ENCODE results near the gene TSPOAP1. TPM values are rescaled to one million over a fixed set of nuclear protein-coding genes. Genes with fewer than 3 reads are reported as not detected.
"Not testable (repeated sequence)": the region's sequence is repeated elsewhere in the genome, so short reads cannot be mapped to it uniquely, and the experiment has no call there.

Gene TSPOAP1
- total RNA-seq, 1 donor from 2014 or later, result 101 TPM

- peaks cover 4% of the 10 kb centered on the region for H3K27me3 Mint-ChIP-seq
- H3K4me3 Mint-ChIP-seq (ENCODE audit: low read depth), result no peak overlapping the region
- TF ChIP-seq CTCF (IDR thresholded peaks at IDR 0.05; ENCODE audit: unreplicated experiment), result no peak
- no peaks in the 10 kb centered on the region for H3K9me3 Mint-ChIP-seq (ENCODE audit: low read depth)
- H3K36me3 Mint-ChIP-seq (ENCODE audit: insufficient read depth), result peaks cover 11% of the 10 kb centered on the region
- H3K4me1 Mint-ChIP-seq (ENCODE audit: low read depth), result no peaks in the 10 kb centered on the region
- H3K27ac Mint-ChIP-seq, result no peak overlapping the region
- DNase-seq (ENCODE audit: low spot score, unreplicated experiment), result no peak
Measured at GRCh38 chr17:58341861-58342475, 13.4 kb upstream of the TSPOAP1 start.

GRCh38 chr17:58341136-58341860 is 12.7 kb upstream of the TSPOAP1 start:
- H3K9me3 Mint-ChIP-seq (ENCODE audit: low read depth); H3K4me3 Mint-ChIP-seq (ENCODE audit: low read depth); DNase-seq (ENCODE audit: low spot score, unreplicated experiment); H3K27ac Mint-ChIP-seq; H3K4me1 Mint-ChIP-seq (ENCODE audit: low read depth); H3K27me3 Mint-ChIP-seq: not testable (repeated sequence)
- peaks cover 10% of the 10 kb centered on the region for H3K36me3 Mint-ChIP-seq (ENCODE audit: insufficient read depth)

- no peaks in the 10 kb centered on the region for H3K9me3 Mint-ChIP-seq (ENCODE audit: low read depth)
- no peak for DNase-seq (ENCODE audit: low spot score, unreplicated experiment)
- H3K4me3 Mint-ChIP-seq (ENCODE audit: low read depth), result no peak overlapping the region
- H3K36me3 Mint-ChIP-seq (ENCODE audit: insufficient read depth), result peaks cover 8% of the 10 kb centered on the region
- peaks cover 15% of the 10 kb centered on the region for H3K27me3 Mint-ChIP-seq
- H3K4me1 Mint-ChIP-seq (ENCODE audit: low read depth), result no peaks in the 10 kb centered on the region
- no peak for TF ChIP-seq CTCF (IDR thresholded peaks at IDR 0.05; ENCODE audit: unreplicated experiment)
- no peak overlapping the region for H3K27ac Mint-ChIP-seq
Measured at GRCh38 chr17:58340405-58340876, 11.8 kb upstream of the TSPOAP1 start.

- Mint-ChIP-seq H3K4me3 (ENCODE audit: low read depth) (no peak overlapping the region), H3K36me3 (ENCODE audit: insufficient read depth) (peaks cover 3% of the 10 kb centered on the region), H3K27ac (no peak overlapping the region), H3K9me3 (ENCODE audit: low read depth) (no peaks in the 10 kb centered on the region), H3K27me3 (peaks cover 16% of the 10 kb centered on the region), H3K4me1 (ENCODE audit: low read depth) (no peaks in the 10 kb centered on the region)
- TF ChIP-seq CTCF (IDR thresholded peaks at IDR 0.05; ENCODE audit: unreplicated experiment), result no peak
- no peak for DNase-seq (ENCODE audit: low spot score, unreplicated experiment)
Measured at GRCh38 chr17:58339755-58340404, 11.3 kb upstream of the TSPOAP1 start.

- H3K4me1 Mint-ChIP-seq (ENCODE audit: low read depth), result no peaks in the 10 kb centered on the region
- TF ChIP-seq CTCF (IDR thresholded peaks at IDR 0.05; ENCODE audit: unreplicated experiment), result no peak
- H3K36me3 Mint-ChIP-seq (ENCODE audit: insufficient read depth), result peaks cover 2% of the 10 kb centered on the region
- H3K9me3 Mint-ChIP-seq (ENCODE audit: low read depth), result no peaks in the 10 kb centered on the region
- DNase-seq (ENCODE audit: low spot score, unreplicated experiment), result no peak
- H3K27me3 Mint-ChIP-seq, result peaks cover 16% of the 10 kb centered on the region
- no peak overlapping the region for H3K4me3 Mint-ChIP-seq (ENCODE audit: low read depth)
- no peak overlapping the region for H3K27ac Mint-ChIP-seq
Measured at GRCh38 chr17:58338841-58339754, 10.5 kb upstream of the TSPOAP1 start.

Measured in progenitor cell of endocrine pancreas (in vitro differentiated cells).